ENCODE data around the gene FARS2. TPM values are rescaled to one million over a fixed set of nuclear protein-coding genes. Genes with fewer than 3 reads are reported as not detected.

The FARS2 gene
- polyA plus RNA-seq (ENCODE audit: insufficient read length): 18.7 TPM
- long read RNA-seq, donor 1, partial matches to known transcripts: 16 of 22 reads
- long read RNA-seq, donor 1, other reads (novel, unspliced or antisense): 0 of 22 reads
- long read RNA-seq, donor 2, transcript FARS2-201 (7 exons, 1,663 nt): major isoform, 8 of 14 reads
- long read RNA-seq, donor 2, partial matches to known transcripts: 5 of 14 reads
- long read RNA-seq, donor 2, other reads (novel, unspliced or antisense): 0 of 14 reads
- long read RNA-seq, donor 3, partial matches to known transcripts: 7 of 9 reads
- long read RNA-seq, donor 3, other reads (novel, unspliced or antisense): 0 of 9 reads
- long read RNA-seq, donor 4: 0 reads
- long read RNA-seq, donor 5, transcript FARS2-201 (7 exons, 1,663 nt): major isoform, 9 of 24 reads
- long read RNA-seq, donor 5, partial matches to known transcripts: 15 of 24 reads
- long read RNA-seq, donor 5, other reads (novel, unspliced or antisense): 0 of 24 reads
- long read RNA-seq, donor 6, partial matches to known transcripts: 6 of 11 reads
- long read RNA-seq, donor 6, other reads (novel, unspliced or antisense): 0 of 11 reads
- long read RNA-seq, donor 7, transcript FARS2-201 (7 exons, 1,663 nt): major isoform, 11 of 36 reads
- long read RNA-seq, donor 7, partial matches to known transcripts: 25 of 36 reads
- long read RNA-seq, donor 7, other reads (novel, unspliced or antisense): 0 of 36 reads
- long read RNA-seq, donor 8, partial matches to known transcripts: 0 of 1 reads
- long read RNA-seq, donor 8, other reads (novel, unspliced or antisense): 0 of 1 reads

DNA sequence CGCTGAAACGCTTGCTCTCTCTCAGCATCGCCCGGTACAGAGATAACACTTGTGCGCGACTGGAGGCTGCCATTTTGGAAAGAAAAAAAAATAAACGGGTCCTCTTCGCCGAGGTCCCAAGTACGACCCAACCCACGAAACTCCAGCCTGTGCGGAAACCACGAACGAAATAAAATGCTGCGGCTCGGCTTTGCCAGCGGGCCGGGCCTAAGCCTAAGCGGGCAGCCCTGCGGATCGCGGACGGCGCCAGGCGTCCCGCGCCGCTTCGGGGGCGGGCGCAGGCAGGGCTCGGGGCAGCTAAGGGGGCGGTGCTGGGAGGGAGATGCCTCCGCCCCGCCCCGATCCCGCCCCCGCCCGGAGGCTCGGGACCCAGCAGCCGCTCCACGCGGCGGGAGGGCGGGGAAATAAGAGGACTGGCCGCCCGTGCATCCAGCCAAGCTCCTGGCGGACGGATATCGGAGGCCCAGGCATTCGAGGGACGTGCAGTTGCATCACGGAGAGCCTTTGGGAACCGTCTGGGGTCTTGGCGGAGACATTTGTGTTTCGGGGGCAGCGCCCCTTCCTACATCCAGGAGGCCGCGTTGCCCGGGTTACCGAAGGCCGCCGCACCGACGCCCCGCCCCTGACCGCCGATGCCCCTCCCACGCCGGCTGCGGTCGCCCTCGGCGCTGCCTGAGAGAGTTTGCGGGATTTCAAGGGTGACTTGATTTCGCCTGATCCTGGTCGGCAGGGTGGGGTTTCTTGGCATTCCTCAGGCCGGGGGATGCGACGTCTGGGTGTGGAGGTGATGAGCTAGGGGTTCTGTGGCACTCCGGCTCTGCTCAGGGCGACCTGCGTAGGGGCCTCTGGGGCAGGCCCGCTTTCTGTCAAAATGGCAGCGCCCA lies at the start of gene FARS2, which contains the start of gene LYRM4:
TSS of gene FARS2 (plus strand) at position 853 of the 884 bp plus-strand sequence.
TSS of gene LYRM4 (minus strand) at position 290 of the 884 bp plus-strand sequence. CDS start at position 73, 217 bp downstream.
- peak; percentile 88 for DNase-seq

DNA sequence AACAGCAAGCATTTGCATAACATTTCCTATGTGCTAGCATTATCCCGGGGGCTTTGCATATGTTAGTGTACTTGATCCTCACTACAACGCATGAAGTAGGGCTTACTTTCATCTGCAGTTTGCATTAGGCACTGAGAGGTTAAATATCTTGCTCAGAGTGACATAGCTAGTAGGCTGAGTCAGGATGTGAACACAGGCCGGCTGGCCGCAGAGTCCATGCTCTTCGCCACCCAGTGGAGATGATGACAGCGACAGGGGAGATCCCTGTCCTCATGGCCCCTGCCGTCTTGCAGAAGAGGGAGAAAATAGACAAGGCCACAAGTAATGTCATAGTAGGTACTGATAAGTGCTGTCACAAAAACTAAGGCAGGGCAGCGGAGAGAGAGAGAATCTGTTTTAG lies 47.5 kb upstream of the FARS2 start:
- no peak for DNase-seq

DNA sequence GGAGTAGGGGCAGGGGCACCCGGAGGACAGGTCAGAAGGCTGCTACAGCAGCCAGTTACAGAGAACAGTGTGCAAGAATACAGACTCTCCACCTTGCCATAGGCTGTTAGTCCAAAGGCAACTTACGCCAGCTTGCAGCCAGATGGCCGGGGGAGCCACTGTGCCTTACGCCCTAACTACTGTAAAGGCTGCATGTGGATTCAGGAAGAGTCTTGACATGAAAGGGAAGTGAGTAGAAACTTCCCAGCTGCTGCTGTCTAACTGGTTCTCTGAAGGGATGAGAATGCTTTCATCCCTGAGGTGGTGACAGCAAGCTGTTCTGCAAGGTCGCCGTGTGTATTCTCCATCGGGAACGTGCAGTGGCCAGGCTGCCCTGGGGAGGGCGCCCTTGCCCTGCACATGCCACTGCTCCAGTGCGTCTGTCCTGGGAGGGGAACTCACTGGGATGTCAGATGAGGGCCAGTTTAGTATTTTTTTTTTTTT lies 46.7 kb upstream of the FARS2 start:
- peak; percentile 83 for DNase-seq

DNA sequence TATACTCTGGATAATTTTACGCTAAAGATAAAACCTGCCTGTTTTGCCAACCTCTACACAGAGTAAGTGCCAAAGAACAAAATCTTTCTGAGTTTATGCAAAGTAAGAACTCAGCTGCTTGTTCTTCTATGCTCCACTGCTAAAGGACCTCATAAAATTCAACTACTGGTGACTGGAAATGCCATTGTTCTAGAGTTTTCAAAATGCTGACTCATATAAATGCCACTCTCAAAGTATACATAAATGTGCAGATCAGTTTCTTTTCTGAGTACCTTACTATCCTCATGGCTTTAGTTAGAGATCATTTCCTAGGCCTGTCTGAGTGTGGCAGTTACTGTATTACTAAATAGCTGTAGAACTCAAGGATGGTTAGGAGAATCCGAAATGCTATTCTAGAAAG lies 46.2 kb upstream of the FARS2 start:
- DNase-seq: no peak

DNA sequence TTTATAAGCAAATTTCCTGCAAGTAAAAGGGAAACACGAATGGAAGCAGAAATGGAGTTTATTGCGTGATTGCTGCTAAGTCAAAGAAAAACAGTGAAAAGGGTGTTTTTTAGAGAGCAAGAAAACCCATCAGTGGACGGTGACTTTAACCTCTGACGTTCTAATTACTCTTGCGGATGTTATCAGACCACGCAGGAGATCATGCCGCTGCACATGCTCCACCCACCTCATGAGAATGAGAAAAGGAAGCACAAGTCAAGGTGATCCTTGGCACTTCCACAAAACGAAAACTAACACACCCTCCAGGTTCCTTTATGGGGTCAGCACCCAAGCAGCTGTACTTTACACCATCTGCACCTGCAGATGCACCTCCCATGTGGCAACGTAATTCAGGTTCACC lies 45.5 kb upstream of the FARS2 start:
- DNase-seq: no peak

DNA sequence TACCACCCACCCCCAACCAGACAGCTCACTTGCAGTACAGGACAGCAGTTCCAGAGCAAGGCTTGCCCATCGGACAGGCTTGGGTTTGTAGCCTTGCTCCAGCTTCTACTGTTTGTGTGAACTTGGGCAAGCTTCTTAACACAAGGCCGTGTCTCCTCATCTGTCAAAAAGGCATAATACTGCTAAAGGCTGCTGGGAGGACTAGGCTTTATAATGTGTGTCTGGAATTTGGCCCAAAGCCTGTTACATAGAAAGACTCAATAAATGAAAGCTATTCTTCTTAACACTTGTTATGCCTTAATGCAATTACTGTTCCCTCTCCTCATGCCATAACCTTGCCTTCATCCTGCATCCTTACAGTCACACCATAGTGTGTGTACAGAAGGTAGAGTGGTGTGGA lies 44.0 kb upstream of the FARS2 start:
- DNase-seq: no peak

DNA sequence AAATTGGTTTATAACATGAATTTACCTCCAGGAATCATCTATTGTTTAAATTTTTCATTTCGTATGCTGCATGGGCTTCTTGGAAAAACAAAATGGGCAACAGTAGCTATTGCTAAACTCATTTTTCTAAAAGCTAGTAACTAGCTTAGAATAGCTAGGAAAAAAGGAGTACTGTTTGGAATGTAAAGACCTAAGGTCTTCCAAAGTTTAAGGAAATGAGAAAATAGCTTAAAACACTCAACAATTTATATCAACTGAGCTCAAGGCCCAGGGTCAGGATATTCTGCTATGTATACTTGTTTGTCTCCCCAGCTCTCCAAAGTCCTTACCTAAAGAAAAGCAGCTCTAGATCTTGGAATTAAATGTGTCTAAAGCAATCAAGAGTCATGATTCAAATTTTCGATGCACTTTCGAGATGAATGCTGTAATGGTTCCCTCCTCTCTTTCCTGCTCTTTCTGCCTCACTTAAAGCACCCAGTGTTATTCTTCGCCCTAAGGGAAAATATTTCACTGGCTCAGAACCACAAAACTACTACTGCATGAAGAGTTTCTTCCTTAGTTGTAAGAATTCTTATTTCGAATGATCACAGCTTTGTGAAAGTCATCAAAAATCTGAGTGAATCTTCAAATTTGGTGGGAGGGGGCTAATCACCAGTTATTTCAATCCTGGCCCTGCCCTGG lies 42.2 kb upstream of the FARS2 start:
- no peak for DNase-seq

DNA sequence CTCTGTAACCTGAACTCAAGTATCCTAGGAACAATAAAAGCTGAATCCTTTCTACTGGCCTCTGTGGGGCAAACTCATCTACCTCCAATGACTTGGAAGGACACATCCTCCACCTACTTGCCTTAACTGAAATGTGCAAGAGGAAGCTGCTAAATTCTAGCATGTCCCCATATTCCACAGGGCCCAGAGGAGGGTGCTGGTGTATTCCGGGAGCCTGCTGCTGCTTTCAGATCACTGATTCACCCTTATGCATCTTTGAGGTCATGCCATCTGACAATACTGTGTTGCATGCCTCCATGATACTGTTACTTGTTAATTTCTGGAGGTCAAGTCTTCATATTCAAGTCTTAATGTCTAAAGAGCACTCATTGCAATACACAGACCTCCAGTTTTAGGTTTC lies 40.9 kb upstream of the FARS2 start:
- no peak for DNase-seq

- no peak for DNase-seq
Measured at GRCh38 chr6:5223309-5223708, 38.0 kb upstream of the FARS2 start.

DNA sequence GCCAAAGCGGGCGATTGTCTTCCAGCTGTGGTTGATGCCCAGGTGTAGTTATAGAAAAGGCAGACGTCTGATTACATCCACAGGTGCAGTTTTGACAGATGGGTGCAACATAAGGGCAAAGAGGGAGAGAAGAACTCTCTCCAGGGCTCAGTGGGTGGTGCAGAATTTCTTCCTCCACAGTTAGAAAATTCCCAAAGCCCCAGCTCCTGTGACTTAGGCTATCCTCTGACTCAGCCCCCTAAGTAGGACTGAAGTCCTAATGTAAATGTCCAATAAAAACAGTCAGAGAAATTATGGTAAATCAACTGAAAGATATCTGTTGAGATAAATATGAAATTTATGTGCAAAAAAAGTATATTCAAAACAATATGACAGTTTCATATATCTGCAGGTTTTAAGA lies 32.0 kb upstream of the FARS2 start:
- DNase-seq: no peak

DNA sequence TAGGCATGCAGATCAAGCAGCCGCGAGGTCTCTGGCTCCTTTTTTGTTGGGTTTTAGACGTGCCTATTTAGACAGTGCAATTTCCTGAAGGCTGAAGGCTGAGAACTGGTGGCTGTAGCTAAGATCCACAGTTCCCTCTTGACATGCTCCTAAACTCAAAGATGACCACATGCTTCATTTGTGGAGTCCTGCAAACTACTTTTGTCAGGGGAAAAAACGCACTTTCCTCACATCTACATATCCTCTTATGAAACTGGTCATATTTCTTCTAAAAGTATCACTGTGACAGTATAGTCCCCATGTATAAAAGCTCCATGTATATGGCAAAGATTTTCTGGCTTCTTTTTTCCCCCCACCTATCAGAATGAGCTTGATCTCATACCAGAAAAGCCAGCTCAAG lies 31.2 kb upstream of the FARS2 start:
- no peak for DNase-seq

GRCh38 chr6:5231289-5231688 lies 30.0 kb upstream of the FARS2 start:
- DNase-seq: no peak

DNA sequence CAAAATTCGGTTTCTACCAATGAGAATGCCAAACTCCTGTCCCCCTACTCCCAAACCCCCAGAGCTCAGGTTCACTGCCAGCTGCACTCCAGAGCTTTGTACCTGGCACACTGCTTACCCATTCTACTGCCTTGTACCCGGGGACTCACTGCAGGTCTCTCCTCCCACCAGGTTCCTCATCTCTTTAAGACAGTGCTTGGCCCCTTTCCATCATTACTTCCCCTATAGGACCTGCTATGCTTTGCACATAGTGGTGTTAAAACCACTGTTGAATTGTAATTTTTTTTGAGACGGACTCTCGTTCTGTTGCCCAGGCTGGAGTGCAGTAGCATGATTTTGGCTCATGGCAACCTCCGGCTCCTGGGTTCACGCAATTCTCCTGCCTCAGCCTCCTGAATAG lies 26.4 kb upstream of the FARS2 start:
- DNase-seq: no peak

DNA sequence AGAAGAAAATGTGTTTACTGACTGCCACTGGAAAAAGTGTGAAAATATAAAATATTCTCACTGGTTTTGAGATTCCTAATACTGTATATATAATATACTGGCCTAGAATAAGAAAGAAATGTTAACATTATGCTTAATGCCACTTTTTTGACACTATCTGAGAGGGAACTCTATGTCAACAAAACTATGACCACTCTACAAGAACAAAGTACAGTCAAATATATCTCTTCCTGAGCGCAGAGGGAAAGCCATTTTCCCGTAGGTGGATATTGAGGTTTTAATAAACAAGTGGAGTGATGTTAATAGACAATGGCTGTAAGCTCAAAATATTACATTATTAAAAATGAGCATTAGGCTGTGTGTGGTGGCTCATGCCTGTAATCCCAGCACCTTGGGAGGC lies 25.5 kb upstream of the FARS2 start:
- DNase-seq: no peak

- DNase-seq: no peak
Measured at GRCh38 chr6:5237805-5238204, 23.5 kb upstream of the FARS2 start.

DNA sequence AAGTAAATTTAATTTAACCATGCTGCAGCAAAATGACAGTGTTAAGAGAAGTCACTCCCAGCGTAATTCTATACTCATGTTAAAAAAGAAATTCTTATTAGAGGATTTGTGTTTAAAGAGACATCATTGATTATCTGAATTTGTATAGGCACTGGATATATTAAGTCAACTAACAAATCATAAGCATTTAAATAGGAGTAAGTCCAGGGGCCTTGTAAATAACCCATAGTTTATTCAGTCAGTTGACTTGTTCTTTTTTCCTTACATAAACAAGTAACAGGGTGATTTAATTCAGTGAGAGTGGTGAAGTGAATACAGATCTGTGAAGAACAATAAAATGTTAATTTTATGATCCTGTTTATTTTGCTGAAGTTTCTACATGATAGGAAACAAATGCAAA lies 23.0 kb upstream of the FARS2 start:
- DNase-seq: no peak

GRCh38 chr6:5241252-5241651 lies 20.1 kb upstream of the FARS2 start:
- DNase-seq: no peak

GRCh38 chr6:5243069-5243468 lies 18.2 kb upstream of the FARS2 start:
- no peak for DNase-seq

- DNase-seq: peak; percentile 25
Measured at GRCh38 chr6:5246141-5247097, 14.9 kb upstream of the FARS2 start.

DNA sequence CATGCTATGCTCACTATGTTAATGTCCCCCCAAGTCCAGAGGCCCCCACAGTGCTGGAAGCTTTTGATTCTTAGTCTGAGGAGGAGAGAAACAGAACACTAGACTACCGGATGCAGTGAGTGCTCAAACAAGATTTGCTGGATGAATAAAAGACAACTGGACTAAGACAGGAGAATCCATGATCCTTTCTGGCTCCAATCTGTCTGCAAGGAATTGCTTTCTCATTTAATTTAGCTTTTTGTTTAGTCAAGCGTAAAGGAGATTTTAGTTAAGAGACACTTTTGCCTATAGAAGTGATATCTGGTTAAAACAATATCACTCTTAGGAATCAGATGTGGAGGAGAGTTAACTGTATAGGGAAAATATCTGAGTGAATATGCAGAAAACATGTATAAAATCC lies 14.1 kb upstream of the FARS2 start:
- DNase-seq: no peak

Data from left kidney (tissue), 8 donors.